Right atrium auricular region (tissue), 2 donors: Measurements from ENCODE around the gene DNMT3L. TPM values are rescaled to one million over a fixed set of nuclear protein-coding genes. Genes with fewer than 3 reads are reported as not detected.

Experiments
- DNase-seq: peaks from one replicate; pipeline ENCODE4 v3.0.0-alpha.2; 2019; ENCODE audit warnings: low spot score
- H3K27ac ChIP-seq, 2 donors: fragments of 200-600 bp; sonication (generic); 1 replicate in 1 of 2; 2 replicates in 1 of 2; pipeline ENCODE4 v1.5.1; 2016 to 2019
- H3K27me3 ChIP-seq, 2 donors: fragments of 200-600 bp; sonication (generic); one replicate each; pipeline versions ENCODE4 v1.5.1 to v1.6.0; 2017 to 2019
- H3K36me3 ChIP-seq: fragments of 200-600 bp; sonication (generic); one replicate; pipeline ENCODE4 v1.5.1; 2016
- H3K4me1 ChIP-seq, 2 donors: fragments of 200-600 bp; sonication (generic); one replicate each; pipeline versions ENCODE4 v1.5.1 to v1.6.0; 2017 to 2019
- H3K4me3 ChIP-seq, 2 donors: fragments of 200-600 bp; sonication (generic); 1 replicate in 1 of 2; 2 replicates in 1 of 2; pipeline ENCODE4 v1.5.1; 2017 to 2019; ENCODE audit warnings: mild to moderate bottlenecking in 1 of 2, moderate library complexity in 1 of 2
- H3K9me3 ChIP-seq, 2 donors: fragments of 200-600 bp; sonication (generic); one replicate each; pipeline ENCODE4 v1.5.1; 2019
- CTCF ChIP-seq, 2 donors: fragments of 200-600 bp; sonication (generic); IDR thresholded peaks; one replicate each; pipeline ENCODE4 v1.5.1; 2019; ENCODE audit warnings: antibody characterized with exemption in 2 of 2
- total RNA-seq, 2 donors: library from RNA; depleted of rRNA; stranded (reverse); fragments of >200 nt; gene quantifications; one replicate each; pipeline ENCODE4 v1.1.0, GENCODE V29; 2016

The DNMT3L gene
- total RNA-seq, 2 donors from 2014 or later = not detected

DNA sequence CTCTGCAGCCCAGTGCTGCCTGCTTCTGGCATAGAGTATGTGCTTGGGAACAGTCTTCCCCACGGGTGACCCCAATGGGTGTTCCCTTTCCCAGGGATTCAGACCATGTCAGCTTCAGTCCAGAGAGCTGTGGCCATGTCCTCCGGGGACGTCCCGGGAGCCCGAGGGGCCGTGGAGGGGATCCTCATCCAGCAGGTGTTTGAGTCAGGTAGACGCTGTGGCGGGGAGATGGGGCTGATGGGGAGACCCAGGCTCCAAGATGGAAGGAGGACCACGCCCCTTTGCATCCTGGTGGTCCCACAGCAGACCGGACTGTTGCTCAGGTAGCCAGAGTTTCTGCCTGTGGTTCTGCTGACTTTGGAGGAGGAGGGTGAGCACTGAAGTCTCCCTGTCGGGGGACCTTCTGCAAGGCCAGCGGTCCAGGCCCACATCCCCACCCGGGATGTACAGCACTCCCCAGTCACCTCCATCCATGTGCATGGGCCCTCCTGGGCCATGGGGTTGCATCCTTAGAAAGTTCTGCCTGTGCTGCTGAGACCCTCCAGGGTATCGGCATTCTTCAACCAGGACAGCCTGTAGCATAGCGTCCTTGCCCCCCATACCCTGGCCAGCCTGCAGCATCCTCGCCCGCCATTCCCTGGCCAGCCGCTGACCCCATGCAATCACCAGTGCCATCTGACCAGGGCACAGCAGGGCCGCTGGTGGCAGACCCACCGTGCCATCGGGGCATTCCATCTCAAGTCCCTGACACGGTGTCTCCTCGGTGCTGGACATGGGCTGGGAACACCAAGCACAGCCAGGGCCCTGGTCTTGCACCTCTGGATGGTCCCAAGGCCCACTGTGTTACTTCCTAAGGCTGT lies 26.8 kb upstream of the DNMT3L start:
- no peaks in the 10 kb centered on the region for H3K27me3 ChIP-seq
- no peak overlapping the region for H3K27ac ChIP-seq
- no peak for DNase-seq
- H3K4me3 ChIP-seq = no peak overlapping the region
- peaks cover 0 to 9% of the 10 kb centered on the region in 2 donors for H3K4me1 ChIP-seq
- TF ChIP-seq CTCF (IDR thresholded peaks at IDR 0.05) = no peak
- no peaks in the 10 kb centered on the region for H3K9me3 ChIP-seq
- H3K36me3 ChIP-seq = no peaks in the 10 kb centered on the region

DNA sequence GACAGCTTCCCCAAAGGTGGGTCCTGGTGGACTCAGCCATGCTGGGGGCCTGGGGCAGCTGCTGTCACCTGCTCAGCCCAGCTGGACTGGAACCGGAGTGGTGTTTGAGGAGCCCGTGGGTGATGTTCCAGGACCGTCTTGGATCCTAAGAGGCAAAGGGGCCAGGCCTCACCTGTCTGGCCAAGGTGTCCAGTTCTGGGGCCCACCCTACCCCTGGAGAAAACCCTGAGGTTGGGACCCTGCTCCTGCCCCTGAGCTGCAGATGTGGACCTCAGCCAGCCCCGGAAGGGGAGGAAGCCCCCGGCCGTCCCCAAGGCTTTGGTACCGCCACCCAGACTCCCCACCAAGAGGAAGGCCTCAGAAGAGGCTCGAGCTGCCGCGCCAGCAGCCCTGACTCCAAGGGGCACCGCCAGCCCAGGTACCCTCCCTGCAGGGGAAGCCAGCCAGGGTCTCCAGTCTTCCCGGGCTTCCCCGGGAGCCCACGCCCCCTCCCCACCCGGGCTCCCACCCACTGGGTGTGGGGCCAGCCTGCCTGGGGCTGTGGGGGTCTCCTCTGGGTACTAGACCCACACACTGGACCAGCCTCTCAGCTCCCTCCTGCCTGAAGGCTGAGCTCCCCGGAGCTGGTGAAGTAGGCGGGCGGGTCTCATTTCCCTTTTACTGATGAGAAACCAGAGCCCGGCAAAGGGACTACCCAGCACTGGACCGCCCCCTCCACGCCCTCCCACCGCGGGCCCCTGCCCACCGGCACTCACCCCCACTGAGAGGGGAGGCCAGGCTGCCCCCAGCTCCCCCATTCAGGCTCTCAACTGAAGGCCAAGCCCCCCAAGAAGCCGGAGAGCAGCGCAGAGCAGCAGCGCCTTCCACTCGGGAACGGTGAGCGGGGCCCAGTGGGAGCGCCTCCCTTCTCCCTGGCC lies 25.3 kb upstream of the DNMT3L start:
- no peak for DNase-seq
- Histone ChIP-seq H3K4me3 (no peak overlapping the region), H3K36me3 (no peaks in the 10 kb centered on the region), H3K4me1 (peaks cover 0 to 9% of the 10 kb centered on the region in 2 donors), H3K27ac (no peak overlapping the region), H3K9me3 (no peaks in the 10 kb centered on the region), H3K27me3 (no peaks in the 10 kb centered on the region)
- TF ChIP-seq CTCF (IDR thresholded peaks at IDR 0.05) = no peak

DNA sequence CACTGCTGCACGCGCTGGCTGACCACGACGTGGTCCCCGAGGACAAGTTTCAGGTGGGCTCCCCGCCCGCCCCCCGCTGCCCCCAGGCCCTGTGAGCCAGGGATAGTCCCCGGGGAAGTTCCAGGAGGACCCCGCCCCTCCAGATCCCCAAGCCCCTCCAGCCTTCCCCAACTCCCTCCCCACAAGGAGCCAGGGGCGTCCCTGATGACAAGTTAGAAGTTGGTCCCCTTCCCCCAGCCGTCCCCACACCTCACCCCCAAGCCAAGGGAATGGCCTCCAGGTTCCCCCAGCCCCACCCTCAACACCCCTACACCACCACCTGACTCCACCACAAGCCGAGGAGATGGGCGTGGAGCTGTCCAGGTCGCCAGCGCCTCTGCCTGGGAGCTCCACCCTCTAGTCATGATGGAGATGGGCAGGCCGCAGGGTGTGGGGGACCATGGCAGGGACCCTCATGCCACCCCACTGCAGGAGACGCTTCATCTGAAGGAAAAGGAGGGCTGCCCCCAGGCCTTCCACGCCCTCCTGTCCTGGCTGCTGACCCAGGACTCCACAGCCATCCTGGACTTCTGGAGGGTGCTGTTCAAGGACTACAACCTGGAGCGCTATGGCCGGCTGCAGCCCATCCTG lies 24.5 kb upstream of the DNMT3L start:
- Histone ChIP-seq H3K27ac (no peak overlapping the region), H3K4me1 (peaks cover 0 to 9% of the 10 kb centered on the region in 2 donors), H3K36me3 (no peaks in the 10 kb centered on the region), H3K9me3 (no peaks in the 10 kb centered on the region), H3K27me3 (no peaks in the 10 kb centered on the region), H3K4me3 (peak overlapping the region in 1 of 2 donors; percentile 41)
- TF ChIP-seq CTCF (IDR thresholded peaks at IDR 0.05) = no peak
- no peak for DNase-seq

DNA sequence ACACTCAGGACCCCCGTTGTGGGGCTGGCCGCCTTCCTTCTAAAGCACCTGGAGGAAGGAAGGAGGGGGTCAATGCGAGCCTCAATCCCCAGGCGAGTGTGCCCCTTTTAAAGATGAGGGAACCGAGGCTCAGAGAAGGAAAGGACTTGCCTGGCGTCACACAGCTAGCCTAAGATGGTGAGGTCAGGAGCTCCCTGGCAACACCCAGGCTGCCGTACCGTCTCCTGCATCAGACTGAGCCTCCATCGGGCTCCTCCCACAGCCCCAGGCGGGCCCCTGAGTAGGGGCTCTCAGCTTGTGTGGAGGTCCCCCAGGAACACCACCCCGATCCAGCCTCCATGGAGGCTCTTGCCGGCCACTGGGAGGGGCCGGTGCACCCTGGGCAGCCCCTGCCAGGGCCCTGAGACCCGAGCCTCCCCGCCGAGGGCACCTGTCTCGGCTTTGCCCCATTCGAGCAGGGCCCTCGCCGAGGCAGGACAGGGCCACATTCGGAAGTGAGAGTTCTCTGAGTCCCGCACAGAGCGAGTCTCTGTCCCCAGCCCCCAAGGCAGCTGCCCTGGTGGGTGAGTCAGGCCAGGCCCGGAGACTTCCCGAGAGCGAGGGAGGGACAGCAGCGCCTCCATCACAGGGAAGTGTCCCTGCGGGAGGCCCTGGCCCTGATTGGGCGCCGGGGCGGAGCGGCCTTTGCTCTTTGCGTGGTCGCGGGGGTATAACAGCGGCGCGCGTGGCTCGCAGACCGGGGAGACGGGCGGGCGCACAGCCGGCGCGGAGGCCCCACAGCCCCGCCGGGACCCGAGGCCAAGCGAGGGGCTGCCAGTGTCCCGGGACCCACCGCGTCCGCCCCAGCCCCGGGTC lies 23.7 kb upstream of the DNMT3L start, which contains the start of gene AIRE:
AIRE (plus strand) TSS at position 739 of the 855 bp plus-strand sequence. CDS start 131 bp downstream, outside the sequence.
- no peaks in the 10 kb centered on the region for H3K27me3 ChIP-seq
- DNase-seq = no peak

More for the DNA sequence above, 23.7 kb upstream of the DNMT3L start, which contains the start of gene AIRE:
- Histone ChIP-seq H3K9me3 (no peaks in the 10 kb centered on the region), H3K36me3 (no peaks in the 10 kb centered on the region), H3K4me1 (peaks cover 0 to 9% of the 10 kb centered on the region in 2 donors), H3K27ac (no peak within 1 kb of the TSS), H3K4me3 (peak within 1 kb of the TSS in 1 of 2 donors; percentile 41)
- no peak for TF ChIP-seq CTCF (IDR thresholded peaks at IDR 0.05)
